ENCODE data around the gene MLX. TPM values are rescaled to one million over a fixed set of nuclear protein-coding genes. Genes with fewer than 3 reads are reported as not detected.

The MLX gene
- total and polyA plus RNA-seq, 12 donors, result 34.2 to 95.0 (median 47.1) TPM

DNA sequence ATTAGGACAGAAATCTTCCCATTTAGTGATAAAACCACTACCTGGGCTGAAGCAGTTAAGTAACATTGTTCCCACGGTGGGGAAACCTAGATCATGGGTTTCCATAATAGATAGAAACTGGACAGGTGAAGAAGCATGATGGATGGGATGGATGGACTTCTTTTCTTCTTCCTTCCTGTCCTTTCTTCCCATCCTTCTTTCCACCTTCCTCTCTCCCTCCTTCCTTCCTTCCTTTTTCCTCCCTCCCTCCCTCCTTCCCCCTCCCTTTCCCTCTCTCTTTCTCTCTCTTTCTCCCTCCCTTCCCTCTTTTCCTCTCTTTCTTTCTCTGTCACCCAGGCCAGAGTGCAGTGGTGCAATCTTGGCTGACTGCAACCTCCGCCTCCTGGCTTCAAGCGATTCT lies 7.6 kb downstream of the MLX start:
- H3K4me1 ChIP-seq (replicated peaks in 1 of 2), result peaks cover 5 to 21% of the 10 kb centered on the region in 2 donors
- H3K27ac ChIP-seq, result no peak overlapping the region
- H3K27me3 ChIP-seq, result no peaks in the 10 kb centered on the region
- 79 to 88% (median 81%) methylated on average over 3 of the region's 3 CpGs for WGBS, 4 donors
- H3K36me3 ChIP-seq (replicated peaks in 1 of 2), result peaks cover 0 to 50% of the 10 kb centered on the region in 2 donors
- H3K4me3 ChIP-seq, result no peak overlapping the region
- intact Hi-C loops (cut with DNase I), result no loop called here
- TF ChIP-seq, protein P1, sequence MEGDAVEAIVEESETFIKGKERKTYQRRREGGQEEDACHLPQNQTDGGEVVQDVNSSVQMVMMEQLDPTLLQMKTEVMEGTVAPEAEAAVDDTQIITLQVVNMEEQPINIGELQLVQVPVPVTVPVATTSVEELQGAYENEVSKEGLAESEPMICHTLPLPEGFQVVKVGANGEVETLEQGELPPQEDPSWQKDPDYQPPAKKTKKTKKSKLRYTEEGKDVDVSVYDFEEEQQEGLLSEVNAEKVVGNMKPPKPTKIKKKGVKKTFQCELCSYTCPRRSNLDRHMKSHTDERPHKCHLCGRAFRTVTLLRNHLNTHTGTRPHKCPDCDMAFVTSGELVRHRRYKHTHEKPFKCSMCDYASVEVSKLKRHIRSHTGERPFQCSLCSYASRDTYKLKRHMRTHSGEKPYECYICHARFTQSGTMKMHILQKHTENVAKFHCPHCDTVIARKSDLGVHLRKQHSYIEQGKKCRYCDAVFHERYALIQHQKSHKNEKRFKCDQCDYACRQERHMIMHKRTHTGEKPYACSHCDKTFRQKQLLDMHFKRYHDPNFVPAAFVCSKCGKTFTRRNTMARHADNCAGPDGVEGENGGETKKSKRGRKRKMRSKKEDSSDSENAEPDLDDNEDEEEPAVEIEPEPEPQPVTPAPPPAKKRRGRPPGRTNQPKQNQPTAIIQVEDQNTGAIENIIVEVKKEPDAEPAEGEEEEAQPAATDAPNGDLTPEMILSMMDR (IDR thresholded peaks at IDR 0.05), result no peak
- TF ChIP-seq POLR2A (IDR thresholded peaks at IDR 0.05), result no peak
- DNase-seq, result no peak
- H3K9me3 ChIP-seq (replicated peaks in 1 of 3), result no peaks in the 10 kb centered on the region

DNA sequence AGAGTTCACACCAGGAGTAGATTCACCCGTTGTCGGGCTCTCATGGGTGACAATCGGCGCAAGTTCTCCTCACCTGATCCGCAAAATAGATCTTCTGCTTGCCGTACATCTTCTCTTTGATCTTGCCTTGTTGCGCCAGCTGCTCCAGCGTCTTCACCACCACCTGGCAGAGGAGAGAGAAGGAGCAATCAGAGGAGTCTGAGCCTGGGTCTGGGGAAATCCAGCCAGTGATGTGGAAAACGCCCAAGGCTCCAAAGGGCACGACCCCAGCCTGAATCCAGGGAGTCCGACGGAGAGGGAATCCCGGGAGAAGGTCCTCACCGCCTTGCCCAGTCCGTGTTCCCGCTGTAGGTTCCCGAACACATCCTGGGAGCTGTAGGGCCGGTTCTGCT lies 10.2 kb downstream of the MLX start:
- Histone ChIP-seq H3K4me3 (peak overlapping the region in 2 of 4 donors; percentile 34 to 86), H3K9me3 (replicated peaks in 1 of 3) (no peaks in the 10 kb centered on the region), H3K4me1 (replicated peaks in 1 of 2) (peaks cover 5 to 21% of the 10 kb centered on the region in 2 donors), H3K27me3 (no peaks in the 10 kb centered on the region), H3K27ac (peak overlapping the region in 4 of 5 donors; percentile 21 to 97 (median 83)), H3K36me3 (replicated peaks in 1 of 2) (peaks cover 0 to 49% of the 10 kb centered on the region in 2 donors)
- TF ChIP-seq POLR2A (IDR thresholded peaks at IDR 0.05), result no peak
- TF ChIP-seq, protein P1 (IDR thresholded peaks at IDR 0.05), result no peak
- DNase-seq, result no peak
- 6 to 16% (median 10%) methylated on average over 8 to 18 of the region's 18 CpGs for WGBS, 4 donors
- intact Hi-C loops (cut with DNase I), result no loop called here

DNA sequence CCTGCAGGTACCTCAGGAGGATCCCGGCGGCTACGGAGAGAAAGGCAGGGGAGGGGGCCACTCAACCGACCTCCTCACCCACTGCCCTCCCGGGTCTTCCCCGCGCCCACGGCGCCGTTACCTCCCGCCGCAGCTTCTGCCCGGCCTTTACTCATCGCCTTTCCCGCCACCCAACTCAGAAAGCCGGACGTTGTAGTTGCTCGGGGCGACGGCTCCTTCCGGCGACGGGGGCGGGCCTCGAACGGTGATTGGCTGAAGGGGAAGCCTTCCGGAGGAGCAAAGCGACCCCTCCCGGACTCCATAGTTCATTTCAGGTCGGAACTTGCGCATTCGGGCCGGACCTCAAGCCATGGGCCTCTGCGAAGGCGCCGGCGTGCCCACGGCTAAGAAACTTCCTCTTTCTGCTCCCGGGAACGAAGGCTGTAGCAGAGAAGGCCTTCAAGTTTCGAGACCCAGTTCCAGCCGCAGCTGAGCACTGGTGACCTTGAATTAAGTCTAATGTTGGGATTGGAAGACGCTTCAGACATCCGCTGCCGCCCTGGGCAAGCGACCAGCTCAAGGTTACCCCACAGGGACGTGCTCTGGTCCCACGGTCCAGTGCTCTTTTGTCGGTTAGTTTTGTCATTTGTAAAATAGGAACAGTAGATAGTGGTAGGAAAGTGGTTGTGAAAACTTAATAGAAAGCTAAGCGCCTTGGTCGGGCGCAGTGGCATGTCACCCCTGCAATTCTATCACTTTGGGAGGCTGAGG lies 10.8 kb downstream of the MLX start, which contains the start of gene PSMC3IP:
TSS of gene PSMC3IP (minus strand) at position 198 of the 750 bp plus-strand sequence. CDS start at position 155, 43 bp downstream.
- Histone ChIP-seq H3K36me3 (replicated peaks in 1 of 2) (peaks cover 0 to 49% of the 10 kb centered on the region in 2 donors), H3K4me3 (peak within 1 kb of the TSS in 3 of 4 donors; percentile 12 to 86 (median 34)), H3K4me1 (replicated peaks in 1 of 2) (peaks cover 5 to 21% of the 10 kb centered on the region in 2 donors), H3K9me3 (replicated peaks in 1 of 3) (no peaks in the 10 kb centered on the region), H3K27me3 (no peaks in the 10 kb centered on the region), H3K27ac (peak within 1 kb of the TSS; percentile 77 to 97 (median 87))
- 0% methylated on average over 24 to 52 of the region's 52 CpGs for WGBS, 4 donors
- TF ChIP-seq POLR2A (IDR thresholded peaks at IDR 0.05), result peak; percentile 37 to 85
- TF ChIP-seq, protein P1 (IDR thresholded peaks at IDR 0.05), result peak in 2 of 6 experiments; percentile 18 to 35
- intact Hi-C loops (cut with DNase I), result no loop called here
- DNase-seq, result peak; percentile 95 to 98 (median 97)

DNA sequence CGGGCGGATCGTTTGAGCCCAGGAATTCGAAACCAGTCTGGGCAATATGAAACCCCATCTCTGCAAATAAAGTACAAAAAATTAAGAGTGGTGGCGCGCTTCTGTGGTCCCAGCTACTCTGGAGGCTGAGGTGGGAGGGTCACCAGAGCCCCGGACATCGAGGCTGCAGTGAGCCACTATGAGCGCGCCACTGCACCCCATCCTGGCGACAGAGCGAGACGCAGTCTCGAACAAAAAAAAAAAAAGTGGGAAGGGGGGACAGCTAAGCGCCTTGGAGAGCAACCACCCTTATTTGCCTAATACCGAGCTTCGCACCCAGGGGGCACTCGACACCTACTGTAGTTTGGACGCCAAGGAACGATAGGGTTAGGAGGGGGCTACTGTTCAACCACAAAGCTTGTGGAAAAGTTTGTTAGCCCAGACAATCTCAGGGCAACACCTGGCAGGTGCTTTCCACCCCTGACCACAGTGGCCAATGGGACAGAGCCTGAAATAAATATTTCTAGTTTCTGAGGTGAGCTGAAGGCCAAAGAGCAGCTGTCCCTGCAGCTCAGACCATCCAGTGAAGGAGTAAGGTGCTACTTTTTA lies 11.5 kb downstream of the MLX start:
- intact Hi-C loops (cut with DNase I), result no loop called here
- Histone ChIP-seq H3K9me3 (replicated peaks in 1 of 3) (no peaks in the 10 kb centered on the region), H3K4me3 (peak overlapping the region in 3 of 4 donors; percentile 12 to 86 (median 34)), H3K27ac (peak overlapping the region; percentile 77 to 97 (median 87)), H3K4me1 (replicated peaks in 1 of 2) (peaks cover 5 to 21% of the 10 kb centered on the region in 2 donors), H3K36me3 (replicated peaks in 1 of 2) (peaks cover 0 to 49% of the 10 kb centered on the region in 2 donors), H3K27me3 (no peaks in the 10 kb centered on the region)
- no peak for TF ChIP-seq POLR2A (IDR thresholded peaks at IDR 0.05)
- TF ChIP-seq, protein P1 (IDR thresholded peaks at IDR 0.05), result peak; percentile 57 to 81 (median 72)
- WGBS, 4 donors, result 0 to 1% (median 1%) methylated on average over 20 of the region's 20 CpGs
- DNase-seq, result peak; percentile 65 to 91 (median 77)
